Measurements from ENCODE around the gene CIC. TPM values are rescaled to one million over a fixed set of nuclear protein-coding genes. Genes with fewer than 3 reads are reported as not detected.

CIC gene
- polyA plus RNA-seq, 1 donor (not counting 4 experiments of a cell fraction or from before 2014, with no cell fraction given), result 3.1 TPM

DNA sequence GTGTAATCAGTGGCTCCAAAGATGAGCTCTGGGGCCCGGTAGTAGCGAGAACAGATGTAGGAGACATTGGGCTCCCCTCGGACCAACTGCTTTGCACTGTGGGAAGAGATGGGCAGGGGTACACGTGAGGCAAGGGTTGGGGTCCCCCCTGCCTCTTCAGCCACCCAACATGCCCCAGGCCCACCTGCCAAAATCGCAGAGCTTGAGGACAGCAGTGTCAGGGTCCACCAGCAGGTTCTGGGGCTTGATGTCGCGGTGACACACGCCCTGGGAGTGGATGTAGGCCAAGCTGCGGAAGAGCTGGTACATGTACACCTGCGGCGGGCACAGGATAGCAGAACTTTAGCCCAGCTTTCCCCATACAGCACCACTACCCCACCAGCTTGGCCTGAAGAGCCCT, 34.7 kb upstream of the CIC start:
- Histone ChIP-seq H3K27me3 (ENCODE audit: control insufficient read depth, extremely low read depth, insufficient read depth, low read length) (no peaks in the 10 kb centered on the region), H3K36me3 (ENCODE audit: control insufficient read depth in 2 of 2, extremely low read depth in 1 of 2, insufficient read depth in 2 of 2, low read length in 2 of 2) (peaks cover 47 to 51% of the 10 kb centered on the region in 2 experiments), H3K4me1 (ENCODE audit: control insufficient read depth, extremely low read depth, insufficient read depth, low read length) (no peaks in the 10 kb centered on the region), H3K27ac (ENCODE audit: control insufficient read depth, insufficient read depth, low read length) (no peak overlapping the region), H3K4me2 (ENCODE audit: control insufficient read depth, extremely low read depth, insufficient read depth, low read depth, low read length) (no peak overlapping the region), H3K9me3 (ENCODE audit: control insufficient read depth, low read depth, low read length) (no peaks in the 10 kb centered on the region), H3K9me1 (ENCODE audit: control insufficient read depth, extremely low read depth, insufficient read depth, low read length) (no peaks in the 10 kb centered on the region), H3K9ac (ENCODE audit: control insufficient read depth, extremely low read depth, insufficient read depth, low read length) (no peak overlapping the region), H3K79me2 (ENCODE audit: control insufficient read depth, insufficient read depth, low read length) (peaks cover 31% of the 10 kb centered on the region), H2AFZ (ENCODE audit: control insufficient read depth, low read length) (no peak overlapping the region), H4K20me1 (ENCODE audit: control insufficient read depth, extremely low read depth, insufficient read depth, low read length) (peaks cover 5% of the 10 kb centered on the region), H3K4me3 (ENCODE audit: control insufficient read depth in 2 of 3, extremely low read depth in 1 of 3, insufficient read depth in 2 of 3, low read depth in 1 of 3, low read length in 3 of 3) (no peak overlapping the region)
- dilution Hi-C loops (cut with MboI; ENCODE audit: extremely low pct_ligation_motif_present, low sequenced_read_pairs), result no loop called here
- DNase-seq (ENCODE audit: low read depth, low spot score) (no peak), FAIRE-seq (no peak)
- no peak for TF ChIP-seq EZH2 (IDR thresholded peaks at IDR 0.05; ENCODE audit: low read length)
- TF ChIP-seq, protein P1, sequence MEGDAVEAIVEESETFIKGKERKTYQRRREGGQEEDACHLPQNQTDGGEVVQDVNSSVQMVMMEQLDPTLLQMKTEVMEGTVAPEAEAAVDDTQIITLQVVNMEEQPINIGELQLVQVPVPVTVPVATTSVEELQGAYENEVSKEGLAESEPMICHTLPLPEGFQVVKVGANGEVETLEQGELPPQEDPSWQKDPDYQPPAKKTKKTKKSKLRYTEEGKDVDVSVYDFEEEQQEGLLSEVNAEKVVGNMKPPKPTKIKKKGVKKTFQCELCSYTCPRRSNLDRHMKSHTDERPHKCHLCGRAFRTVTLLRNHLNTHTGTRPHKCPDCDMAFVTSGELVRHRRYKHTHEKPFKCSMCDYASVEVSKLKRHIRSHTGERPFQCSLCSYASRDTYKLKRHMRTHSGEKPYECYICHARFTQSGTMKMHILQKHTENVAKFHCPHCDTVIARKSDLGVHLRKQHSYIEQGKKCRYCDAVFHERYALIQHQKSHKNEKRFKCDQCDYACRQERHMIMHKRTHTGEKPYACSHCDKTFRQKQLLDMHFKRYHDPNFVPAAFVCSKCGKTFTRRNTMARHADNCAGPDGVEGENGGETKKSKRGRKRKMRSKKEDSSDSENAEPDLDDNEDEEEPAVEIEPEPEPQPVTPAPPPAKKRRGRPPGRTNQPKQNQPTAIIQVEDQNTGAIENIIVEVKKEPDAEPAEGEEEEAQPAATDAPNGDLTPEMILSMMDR (optimal IDR thresholded peaks at IDR 0.05 in 1 of 3, IDR thresholded peaks at IDR 0.05 in 1 of 3, conservative IDR thresholded peaks at IDR 0.05 in 1 of 3; ENCODE audit: extremely low read depth in 1 of 3, insufficient read depth in 2 of 3, low read length in 3 of 3), result no peak

DNA sequence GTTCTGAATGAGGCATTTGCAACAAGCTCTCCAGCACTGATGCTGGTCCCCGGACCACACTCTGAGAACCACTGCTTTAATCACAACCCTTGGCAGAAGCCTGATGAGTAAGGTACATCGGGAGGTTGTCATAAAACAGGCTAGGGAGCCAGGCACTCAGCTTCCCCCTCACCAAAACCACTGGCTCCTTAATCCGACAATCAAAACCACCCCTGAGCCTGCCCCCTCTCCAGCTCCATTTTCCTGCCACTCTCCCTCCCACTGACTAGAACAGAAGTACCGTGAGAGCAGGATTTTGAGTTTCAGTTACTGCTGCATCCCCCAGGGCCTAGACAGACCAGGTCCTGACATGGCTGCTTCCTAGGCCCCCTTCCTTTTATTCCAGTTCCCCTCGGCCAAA, 33.9 kb upstream of the CIC start:
- no peak for TF ChIP-seq EZH2 (IDR thresholded peaks at IDR 0.05; ENCODE audit: low read length)
- TF ChIP-seq, protein P1 (optimal IDR thresholded peaks at IDR 0.05 in 1 of 3, IDR thresholded peaks at IDR 0.05 in 1 of 3, conservative IDR thresholded peaks at IDR 0.05 in 1 of 3; ENCODE audit: extremely low read depth in 1 of 3, insufficient read depth in 2 of 3, low read length in 3 of 3), result no peak
- Histone ChIP-seq H3K27ac (ENCODE audit: control insufficient read depth, insufficient read depth, low read length) (no peak overlapping the region), H3K9ac (ENCODE audit: control insufficient read depth, extremely low read depth, insufficient read depth, low read length) (no peak overlapping the region), H3K4me3 (ENCODE audit: control insufficient read depth in 2 of 3, extremely low read depth in 1 of 3, insufficient read depth in 2 of 3, low read depth in 1 of 3, low read length in 3 of 3) (no peak overlapping the region), H3K9me1 (ENCODE audit: control insufficient read depth, extremely low read depth, insufficient read depth, low read length) (no peaks in the 10 kb centered on the region), H3K36me3 (ENCODE audit: control insufficient read depth in 2 of 2, extremely low read depth in 1 of 2, insufficient read depth in 2 of 2, low read length in 2 of 2) (peaks cover 45 to 54% of the 10 kb centered on the region in 2 experiments), H3K27me3 (ENCODE audit: control insufficient read depth, extremely low read depth, insufficient read depth, low read length) (no peaks in the 10 kb centered on the region), H2AFZ (ENCODE audit: control insufficient read depth, low read length) (no peak overlapping the region), H4K20me1 (ENCODE audit: control insufficient read depth, extremely low read depth, insufficient read depth, low read length) (no peaks in the 10 kb centered on the region), H3K4me2 (ENCODE audit: control insufficient read depth, extremely low read depth, insufficient read depth, low read depth, low read length) (no peak overlapping the region), H3K4me1 (ENCODE audit: control insufficient read depth, extremely low read depth, insufficient read depth, low read length) (no peaks in the 10 kb centered on the region), H3K9me3 (ENCODE audit: control insufficient read depth, low read depth, low read length) (no peaks in the 10 kb centered on the region), H3K79me2 (ENCODE audit: control insufficient read depth, insufficient read depth, low read length) (peaks cover 31% of the 10 kb centered on the region)
- no peak for FAIRE-seq
- dilution Hi-C loops (cut with MboI; ENCODE audit: extremely low pct_ligation_motif_present, low sequenced_read_pairs), result no loop called here
- no peak for DNase-seq (ENCODE audit: low read depth, low spot score)
